Progenitor cell of endocrine pancreas (in vitro differentiated cells): ENCODE measurements around the gene GLT6D1. TPM values are rescaled to one million over a fixed set of nuclear protein-coding genes. Genes with fewer than 3 reads are reported as not detected.

ENCODE experiments used
- DNase-seq: peaks from one replicate; pipeline ENCODE4 v3.0.0; 2021; ENCODE audit warnings: low spot score; ENCODE audit not compliant: unreplicated experiment
- H3K27ac Mint-ChIP-seq: 2 replicates; pipeline ENCODE4 v1.8.0; 2021; ENCODE audit warnings: mild to moderate bottlenecking, moderate library complexity, mixed read lengths
- H3K27me3 Mint-ChIP-seq: 2 replicates; pipeline ENCODE4 v1.8.0; 2021; ENCODE audit warnings: mixed read lengths
- H3K36me3 Mint-ChIP-seq: 2 replicates; pipeline ENCODE4 v1.8.0; 2022; ENCODE audit warnings: mixed read lengths; ENCODE audit not compliant: insufficient read depth
- H3K4me1 Mint-ChIP-seq: 2 replicates; pipeline ENCODE4 v1.8.0; 2021; ENCODE audit warnings: low read depth, mixed read lengths
- H3K4me3 Mint-ChIP-seq: 2 replicates; pipeline ENCODE4 v1.8.0; 2021; ENCODE audit warnings: low read depth, mild to moderate bottlenecking, moderate library complexity, mixed read lengths
- H3K9me3 Mint-ChIP-seq: 2 replicates; pipeline ENCODE4 v1.8.0; 2021; ENCODE audit warnings: low read depth, mixed read lengths
- total RNA-seq: library from RNA; stranded (reverse); gene quantifications from 2 replicates; pipeline ENCODE4 v1.2.1, GENCODE V29; 2021
- TF ChIP-seq, protein P1 (sequence below): fragments of 200-600 bp; sonication (generic); IDR thresholded peaks from one replicate; pipeline ENCODE4 v1.5.0; 2021; ENCODE audit warnings: antibody characterized with exemption, mild to moderate bottlenecking; ENCODE audit not compliant: unreplicated experiment

Gene GLT6D1
- total RNA-seq, 1 donor from 2014 or later = not detected

DNA sequence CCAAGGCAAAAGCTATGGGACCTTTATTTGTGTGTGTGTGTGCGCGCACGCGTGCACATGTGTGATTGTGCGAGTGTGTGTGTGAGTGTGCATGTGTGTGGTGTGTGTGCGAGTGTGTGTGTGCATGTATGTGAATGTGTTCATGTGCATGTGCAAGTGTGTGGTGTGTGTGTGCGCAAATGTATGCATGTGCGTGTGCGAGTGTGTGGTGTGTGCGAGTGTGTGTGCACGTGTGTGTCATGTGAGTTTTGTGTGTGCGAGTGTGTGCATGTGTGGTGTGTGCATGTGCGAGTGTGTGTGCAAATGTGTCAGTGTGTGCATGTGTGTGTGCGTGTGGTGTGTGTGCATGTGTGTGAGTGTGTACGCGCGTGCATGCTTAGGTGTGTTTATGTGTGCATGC is 11.1 kb upstream of the GLT6D1 start:
- TF ChIP-seq, protein P1, sequence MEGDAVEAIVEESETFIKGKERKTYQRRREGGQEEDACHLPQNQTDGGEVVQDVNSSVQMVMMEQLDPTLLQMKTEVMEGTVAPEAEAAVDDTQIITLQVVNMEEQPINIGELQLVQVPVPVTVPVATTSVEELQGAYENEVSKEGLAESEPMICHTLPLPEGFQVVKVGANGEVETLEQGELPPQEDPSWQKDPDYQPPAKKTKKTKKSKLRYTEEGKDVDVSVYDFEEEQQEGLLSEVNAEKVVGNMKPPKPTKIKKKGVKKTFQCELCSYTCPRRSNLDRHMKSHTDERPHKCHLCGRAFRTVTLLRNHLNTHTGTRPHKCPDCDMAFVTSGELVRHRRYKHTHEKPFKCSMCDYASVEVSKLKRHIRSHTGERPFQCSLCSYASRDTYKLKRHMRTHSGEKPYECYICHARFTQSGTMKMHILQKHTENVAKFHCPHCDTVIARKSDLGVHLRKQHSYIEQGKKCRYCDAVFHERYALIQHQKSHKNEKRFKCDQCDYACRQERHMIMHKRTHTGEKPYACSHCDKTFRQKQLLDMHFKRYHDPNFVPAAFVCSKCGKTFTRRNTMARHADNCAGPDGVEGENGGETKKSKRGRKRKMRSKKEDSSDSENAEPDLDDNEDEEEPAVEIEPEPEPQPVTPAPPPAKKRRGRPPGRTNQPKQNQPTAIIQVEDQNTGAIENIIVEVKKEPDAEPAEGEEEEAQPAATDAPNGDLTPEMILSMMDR = no peak
- peaks cover 2% of the 10 kb centered on the region for H3K36me3 Mint-ChIP-seq
- H3K4me1 Mint-ChIP-seq = no peaks in the 10 kb centered on the region
- no peak overlapping the region for H3K27ac Mint-ChIP-seq
- H3K4me3 Mint-ChIP-seq = no peak overlapping the region
- no peak for DNase-seq
- H3K9me3 Mint-ChIP-seq = peaks cover 51% of the 10 kb centered on the region
- H3K27me3 Mint-ChIP-seq = no peaks in the 10 kb centered on the region

DNA sequence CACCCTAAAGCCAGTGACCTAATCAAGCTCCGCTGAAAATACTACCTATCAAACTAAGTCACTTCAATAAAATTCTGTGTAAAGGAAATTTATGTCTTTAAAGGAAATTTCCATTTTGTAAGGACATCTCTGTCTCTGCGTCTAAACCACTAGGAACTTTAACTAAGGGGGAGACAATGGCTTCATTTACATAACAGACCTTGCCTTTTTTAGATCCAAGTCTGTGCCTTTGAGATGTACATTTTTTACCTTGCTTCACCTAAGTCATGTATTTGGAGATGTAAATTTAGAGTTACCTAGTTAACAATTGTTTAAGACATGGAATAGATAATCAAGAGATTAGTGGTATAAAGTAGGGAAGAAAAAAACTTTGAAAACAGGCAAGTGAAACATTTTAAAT is 10.2 kb upstream of the GLT6D1 start:
- Mint-ChIP-seq H3K4me1 (peaks cover 1% of the 10 kb centered on the region), H3K36me3 (peaks cover 3% of the 10 kb centered on the region), H3K27me3 (no peaks in the 10 kb centered on the region), H3K27ac (no peak overlapping the region), H3K9me3 (peaks cover 57% of the 10 kb centered on the region), H3K4me3 (no peak overlapping the region)
- TF ChIP-seq, protein P1 = no peak
- DNase-seq = no peak

DNA sequence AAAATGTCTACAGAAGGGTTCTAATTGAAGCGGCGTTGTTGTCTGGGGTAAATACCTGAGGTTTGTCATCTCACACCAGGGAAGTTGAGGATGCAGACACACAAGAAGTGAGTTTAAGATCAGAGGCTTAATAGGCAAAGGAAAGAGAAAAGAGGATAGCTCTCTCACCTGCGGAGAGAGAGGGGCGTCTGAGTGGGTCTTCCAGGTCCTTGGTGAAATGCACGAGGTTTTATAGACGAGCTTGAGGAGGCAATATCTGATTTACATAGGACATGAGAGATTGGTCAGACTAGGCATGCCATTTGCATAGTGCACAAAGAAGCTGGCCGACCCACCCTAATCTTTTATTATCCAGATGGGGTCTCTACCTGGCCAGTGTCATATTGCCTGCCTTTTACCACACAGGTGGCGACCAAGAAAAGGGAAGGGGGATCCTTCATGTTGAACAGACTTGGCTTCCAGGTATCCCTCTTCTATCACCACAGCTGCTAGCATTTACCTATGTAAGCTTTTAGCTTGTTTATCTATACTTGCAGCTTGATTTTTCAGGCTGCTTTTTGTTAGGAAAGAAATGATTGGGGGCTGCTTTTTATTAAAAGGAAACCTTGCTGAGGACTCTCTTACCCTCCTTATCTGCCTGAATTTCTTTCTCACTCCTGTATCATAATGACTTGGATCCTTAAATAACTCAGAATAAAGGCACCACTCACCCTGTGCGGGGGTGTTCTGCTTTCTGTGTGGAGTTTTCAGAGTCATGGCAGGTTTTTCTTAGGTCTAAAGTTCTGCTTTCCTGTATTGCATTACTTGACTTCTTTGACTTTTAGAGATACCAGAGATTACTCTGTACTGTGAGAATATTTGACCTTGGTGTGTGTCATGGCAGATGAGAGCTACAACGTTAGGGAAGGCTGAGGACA is 9.4 kb upstream of the GLT6D1 start:
- Mint-ChIP-seq H3K4me1 (peaks cover 2% of the 10 kb centered on the region), H3K27me3 (no peaks in the 10 kb centered on the region), H3K9me3 (peaks cover 62% of the 10 kb centered on the region), H3K27ac (no peak overlapping the region), H3K36me3 (peaks cover 3% of the 10 kb centered on the region), H3K4me3 (no peak overlapping the region)
- TF ChIP-seq, protein P1 = no peak
- DNase-seq = no peak

DNA sequence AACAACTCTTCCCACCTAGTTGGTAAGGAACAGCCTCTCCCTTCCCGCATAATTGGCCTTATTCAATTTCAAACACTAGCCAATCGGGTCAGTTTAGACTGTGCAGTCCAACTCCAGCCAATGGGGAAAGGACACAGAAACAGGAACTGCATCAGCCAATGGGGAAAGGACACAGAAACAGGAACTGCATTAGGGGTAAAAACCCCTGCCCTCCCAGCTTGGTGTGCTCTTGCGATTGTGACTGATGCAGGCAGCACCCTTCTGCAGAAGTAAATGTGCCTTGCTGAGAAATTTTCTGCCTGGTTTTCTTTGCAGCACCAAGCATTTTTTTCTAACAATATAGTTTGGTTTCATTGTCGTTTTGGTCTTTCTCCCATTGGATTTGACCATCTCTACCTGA is 8.5 kb upstream of the GLT6D1 start:
- Mint-ChIP-seq H3K4me1 (peaks cover 2% of the 10 kb centered on the region), H3K4me3 (no peak overlapping the region), H3K9me3 (peaks cover 60% of the 10 kb centered on the region), H3K27ac (no peak overlapping the region), H3K27me3 (no peaks in the 10 kb centered on the region), H3K36me3 (peaks cover 3% of the 10 kb centered on the region)
- TF ChIP-seq, protein P1 = no peak
- no peak for DNase-seq

DNA sequence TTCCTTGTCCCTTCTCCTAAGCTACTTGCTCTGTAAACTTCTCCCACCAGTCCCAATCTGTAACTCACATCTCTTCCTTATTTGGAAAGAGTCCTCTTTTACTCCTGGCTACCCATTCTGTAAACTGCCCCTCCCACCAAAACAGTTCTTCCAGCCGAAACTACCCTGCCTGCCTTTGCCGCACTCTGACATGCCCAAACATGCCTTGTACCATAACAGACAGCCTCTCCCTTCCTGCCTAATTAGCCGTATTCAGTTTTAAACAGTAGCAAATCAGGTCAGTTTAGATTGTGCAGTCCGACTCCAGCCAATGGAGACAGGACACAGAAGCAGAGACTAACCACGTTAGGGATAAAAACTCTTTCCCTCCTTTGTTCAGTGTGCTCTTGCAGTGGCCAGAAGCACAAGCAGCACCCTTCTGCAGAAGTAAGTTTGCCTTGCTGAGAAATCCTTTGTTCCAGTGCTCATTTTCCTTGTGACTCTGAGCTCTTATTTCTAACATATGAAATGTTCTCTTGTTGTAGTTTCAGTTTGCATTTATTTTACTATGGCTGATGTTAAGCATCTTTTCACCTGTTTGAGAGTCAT is 5.4 kb upstream of the GLT6D1 start:
- H3K9me3 Mint-ChIP-seq = peaks cover 47% of the 10 kb centered on the region
- H3K27me3 Mint-ChIP-seq = peaks cover 3% of the 10 kb centered on the region
- TF ChIP-seq, protein P1 = no peak
- peaks cover 2% of the 10 kb centered on the region for H3K4me1 Mint-ChIP-seq
- no peak overlapping the region for H3K4me3 Mint-ChIP-seq
- DNase-seq = no peak
- H3K36me3 Mint-ChIP-seq = peaks cover 1% of the 10 kb centered on the region
- H3K27ac Mint-ChIP-seq = peak overlapping the region; percentile 7
